ENCODE data around the gene CCDC198. TPM values are rescaled to one million over a fixed set of nuclear protein-coding genes. Genes with fewer than 3 reads are reported as not detected.

CCDC198 gene
- total RNA-seq, 1 donor, result not detected

DNA sequence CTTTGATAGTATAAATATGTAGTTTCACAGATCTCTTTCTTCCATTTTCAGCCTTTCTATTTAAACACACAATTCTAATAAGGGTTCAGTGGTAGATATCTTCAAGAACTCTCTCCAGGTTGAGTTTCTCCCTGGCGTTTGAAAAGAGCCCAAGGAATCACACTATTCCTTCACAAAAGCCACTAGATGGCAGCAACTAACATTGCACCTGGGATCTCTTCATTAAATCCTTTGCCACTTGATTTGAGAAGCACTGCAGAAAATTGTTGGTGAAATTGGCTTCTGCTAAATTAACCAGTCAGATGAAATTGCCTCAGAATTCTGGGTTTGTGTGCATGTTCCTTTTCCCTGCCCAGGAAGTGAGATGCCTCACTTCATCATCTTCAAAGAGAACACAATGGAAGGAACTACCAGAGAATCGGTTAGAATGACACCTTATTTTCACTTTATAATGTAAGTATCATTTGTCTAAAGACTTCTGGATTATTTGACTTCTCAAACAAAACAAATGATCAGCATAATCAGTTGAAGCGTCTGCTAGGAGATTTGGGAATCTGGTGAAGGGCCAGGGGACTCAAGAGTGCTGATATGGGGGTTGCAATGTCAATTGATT is 6.8 kb downstream of the CCDC198 start:
- Histone ChIP-seq H3K9me3 (ENCODE audit: low read depth, low read length) (no peaks in the 10 kb centered on the region), H3K4me3 (ENCODE audit: low read length) (no peak overlapping the region), H3K27me3 (ENCODE audit: insufficient read depth, low read length) (no peaks in the 10 kb centered on the region), H3K4me1 (ENCODE audit: insufficient read depth, low read length) (peaks cover 3% of the 10 kb centered on the region)

DNA sequence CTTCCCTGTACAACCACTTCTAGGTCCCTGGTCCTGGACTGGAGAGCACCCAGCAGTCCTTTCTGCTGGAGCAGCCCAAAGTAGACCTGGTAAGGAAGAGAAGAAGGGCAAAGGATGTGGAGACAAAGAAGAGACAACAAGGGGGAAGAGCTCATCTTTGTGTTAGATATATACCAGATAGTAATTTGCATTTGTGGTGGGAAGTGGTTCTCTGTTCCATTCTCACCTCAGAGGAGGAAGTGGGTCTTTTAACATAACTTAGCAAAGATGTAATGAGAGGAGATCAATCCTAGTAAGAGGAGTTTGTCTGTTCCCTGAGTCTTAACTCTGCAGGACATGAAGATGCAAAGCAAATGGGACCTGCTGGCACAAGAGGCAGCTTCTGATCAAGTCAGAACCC is 8.0 kb downstream of the CCDC198 start:
- no peaks in the 10 kb centered on the region for H3K27me3 ChIP-seq (ENCODE audit: insufficient read depth, low read length)
- H3K9me3 ChIP-seq (ENCODE audit: low read depth, low read length), result no peaks in the 10 kb centered on the region
- H3K4me3 ChIP-seq (ENCODE audit: low read length), result no peak overlapping the region
- H3K4me1 ChIP-seq (ENCODE audit: insufficient read depth, low read length), result peaks cover 3% of the 10 kb centered on the region

DNA sequence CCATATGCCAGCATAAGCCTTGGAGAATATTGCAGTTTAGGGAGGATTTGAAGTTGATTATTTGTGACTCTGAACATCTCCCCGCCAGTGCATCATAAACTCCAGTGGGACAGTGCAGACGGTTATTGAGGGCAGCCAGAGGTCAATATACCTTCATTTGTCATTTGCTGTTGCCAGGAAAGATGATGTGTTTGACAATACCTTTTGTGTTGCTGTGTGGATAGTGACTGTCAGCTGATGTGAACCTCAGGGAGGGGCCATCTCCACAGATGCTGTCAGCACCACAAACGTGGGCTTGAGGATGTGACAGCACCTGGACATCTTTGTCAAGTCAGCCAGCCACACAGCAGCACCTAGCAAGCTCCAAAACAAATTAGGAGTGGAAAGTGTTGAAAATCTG is 11.5 kb downstream of the CCDC198 start:
- Histone ChIP-seq H3K9me3 (ENCODE audit: low read depth, low read length) (no peaks in the 10 kb centered on the region), H3K4me3 (ENCODE audit: low read length) (no peak overlapping the region)

DNA sequence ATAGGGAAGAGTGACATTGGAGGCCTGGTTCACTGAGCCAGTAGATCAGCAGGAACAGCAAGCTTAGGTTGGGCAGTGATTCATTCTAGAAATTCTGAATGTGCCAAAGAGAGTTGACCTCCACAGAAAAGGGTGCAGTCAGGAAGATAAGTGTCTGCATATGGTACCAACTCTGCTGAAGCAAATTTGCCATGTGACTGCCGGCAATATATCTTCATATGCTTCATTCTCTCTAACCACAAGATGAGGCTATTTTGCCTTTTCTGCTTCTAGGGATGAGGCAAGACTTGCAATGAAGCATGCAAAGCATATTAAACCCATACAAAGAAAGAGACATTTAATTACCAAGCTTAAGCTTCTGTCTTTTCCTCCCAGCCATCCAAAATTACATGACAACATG is 13.6 kb downstream of the CCDC198 start:
- no peaks in the 10 kb centered on the region for H3K9me3 ChIP-seq (ENCODE audit: low read depth, low read length)
- no peak overlapping the region for H3K4me3 ChIP-seq (ENCODE audit: low read length)
- no peaks in the 10 kb centered on the region for H3K27me3 ChIP-seq (ENCODE audit: insufficient read depth, low read length)
- H3K4me1 ChIP-seq (ENCODE audit: insufficient read depth, low read length), result no peaks in the 10 kb centered on the region

More for the DNA sequence above, 11.5 kb downstream of the CCDC198 start:
- H3K4me1 ChIP-seq (ENCODE audit: insufficient read depth, low read length), result peaks cover 3% of the 10 kb centered on the region
- no peaks in the 10 kb centered on the region for H3K27me3 ChIP-seq (ENCODE audit: insufficient read depth, low read length)

DNA sequence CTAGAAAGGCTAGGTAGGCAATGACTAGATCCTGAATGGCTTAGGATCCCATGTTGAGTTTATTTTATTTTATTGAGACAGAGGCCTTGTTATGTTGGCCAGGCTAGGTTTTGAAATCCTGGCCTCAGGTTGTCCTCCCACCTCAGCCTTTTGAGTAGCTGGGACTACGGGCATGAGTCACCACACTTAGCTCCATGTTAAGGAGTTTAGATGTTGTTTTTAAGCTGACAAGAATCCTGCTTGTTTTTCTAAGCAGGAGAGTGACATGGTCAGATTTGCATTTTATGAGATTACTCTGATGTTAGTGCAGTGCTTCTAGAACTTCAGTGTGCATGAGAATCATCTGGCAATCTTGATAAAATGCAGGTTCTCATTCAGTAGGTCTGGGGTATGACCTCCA is 14.5 kb downstream of the CCDC198 start:
- no peaks in the 10 kb centered on the region for H3K4me1 ChIP-seq (ENCODE audit: insufficient read depth, low read length)
- no peak overlapping the region for H3K4me3 ChIP-seq (ENCODE audit: low read length)

DNA sequence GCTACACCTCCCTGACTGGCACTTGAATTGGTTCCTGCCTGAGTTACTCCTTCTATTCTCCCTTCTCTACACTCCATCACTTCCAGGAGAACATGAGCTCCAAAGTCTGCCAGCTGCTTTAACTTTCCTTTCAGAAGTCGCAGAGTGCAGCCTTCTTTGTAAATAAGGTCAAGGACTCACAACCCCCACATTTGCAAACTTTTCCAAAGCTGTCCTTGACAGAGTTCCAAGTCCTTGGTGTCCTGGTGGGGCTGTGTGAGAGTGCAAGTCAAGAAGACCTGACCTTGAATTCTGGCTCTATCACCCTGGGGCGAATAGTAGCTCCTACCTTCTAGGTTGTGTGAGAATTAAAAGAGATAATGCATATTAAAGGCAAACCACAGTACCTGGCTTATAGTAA is 15.6 kb downstream of the CCDC198 start:
- Histone ChIP-seq H3K27me3 (ENCODE audit: insufficient read depth, low read length) (no peaks in the 10 kb centered on the region), H3K9me3 (ENCODE audit: low read depth, low read length) (no peaks in the 10 kb centered on the region), H3K4me3 (ENCODE audit: low read length) (no peak overlapping the region), H3K4me1 (ENCODE audit: insufficient read depth, low read length) (no peaks in the 10 kb centered on the region)

More for the DNA sequence above, 14.5 kb downstream of the CCDC198 start:
- H3K9me3 ChIP-seq (ENCODE audit: low read depth, low read length), result no peaks in the 10 kb centered on the region
- H3K27me3 ChIP-seq (ENCODE audit: insufficient read depth, low read length), result no peaks in the 10 kb centered on the region

DNA sequence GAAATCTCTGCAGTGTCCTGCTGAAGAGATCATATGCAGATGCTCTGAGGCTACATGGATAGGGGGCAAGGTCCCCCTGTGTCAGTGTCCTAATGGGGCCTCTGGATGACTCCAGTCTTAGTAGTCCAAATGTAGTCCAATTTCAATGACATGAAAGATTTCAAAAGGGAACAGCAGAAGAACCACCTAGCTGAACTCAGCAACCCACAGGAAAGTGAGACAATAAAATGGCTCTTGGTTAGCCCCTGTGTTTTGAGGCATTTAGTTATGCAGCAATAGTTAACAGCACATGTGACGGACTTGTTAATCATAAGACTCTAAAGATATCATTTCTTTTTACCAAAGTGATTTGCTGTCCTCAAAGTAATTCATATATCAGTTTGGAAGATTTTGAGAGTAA is 22.7 kb downstream of the CCDC198 start:
- Histone ChIP-seq H3K4me1 (ENCODE audit: insufficient read depth, low read length) (no peaks in the 10 kb centered on the region), H3K27me3 (ENCODE audit: insufficient read depth, low read length) (no peaks in the 10 kb centered on the region), H3K9me3 (ENCODE audit: low read depth, low read length) (no peaks in the 10 kb centered on the region), H3K4me3 (ENCODE audit: low read length) (no peak overlapping the region)

DNA sequence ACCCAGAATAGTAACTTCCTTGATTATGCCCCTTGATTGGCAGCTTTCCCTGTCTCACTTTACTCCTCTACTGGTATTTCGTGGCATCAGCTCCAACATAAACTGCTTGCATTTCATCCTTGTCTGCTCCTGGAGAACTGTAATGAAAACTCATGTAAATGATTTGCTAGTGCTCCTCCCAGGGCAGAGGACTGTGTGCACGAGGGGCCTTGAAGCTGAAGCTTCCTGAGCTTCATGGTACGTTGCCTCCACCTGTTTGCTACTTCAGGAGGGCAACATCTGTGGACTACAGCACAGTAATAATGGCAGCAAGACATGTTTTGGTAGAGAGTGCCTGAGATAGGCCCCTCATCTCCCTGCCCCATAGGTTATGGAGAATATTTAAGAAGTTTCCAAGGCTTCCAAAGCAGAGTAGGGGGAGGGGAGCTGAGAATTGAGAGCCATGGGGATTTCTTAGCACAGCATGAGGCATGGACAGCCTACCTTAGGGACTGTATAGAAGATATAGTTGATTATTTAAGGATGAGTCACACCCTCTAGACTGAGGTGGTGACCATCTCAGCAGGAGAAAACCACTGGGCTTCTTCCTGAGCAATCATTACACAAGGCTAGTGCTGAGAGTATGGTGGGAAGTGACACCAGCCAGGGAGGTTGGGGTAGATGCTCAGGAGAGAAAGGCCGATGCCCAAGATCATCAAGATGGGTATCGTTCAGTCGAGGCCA is 29.5 kb downstream of the CCDC198 start:
- no peaks in the 10 kb centered on the region for H3K9me3 ChIP-seq (ENCODE audit: low read depth, low read length)
- H3K4me1 ChIP-seq (ENCODE audit: insufficient read depth, low read length), result no peaks in the 10 kb centered on the region
- H3K27me3 ChIP-seq (ENCODE audit: insufficient read depth, low read length), result no peaks in the 10 kb centered on the region
- no peak overlapping the region for H3K4me3 ChIP-seq (ENCODE audit: low read length)

DNA sequence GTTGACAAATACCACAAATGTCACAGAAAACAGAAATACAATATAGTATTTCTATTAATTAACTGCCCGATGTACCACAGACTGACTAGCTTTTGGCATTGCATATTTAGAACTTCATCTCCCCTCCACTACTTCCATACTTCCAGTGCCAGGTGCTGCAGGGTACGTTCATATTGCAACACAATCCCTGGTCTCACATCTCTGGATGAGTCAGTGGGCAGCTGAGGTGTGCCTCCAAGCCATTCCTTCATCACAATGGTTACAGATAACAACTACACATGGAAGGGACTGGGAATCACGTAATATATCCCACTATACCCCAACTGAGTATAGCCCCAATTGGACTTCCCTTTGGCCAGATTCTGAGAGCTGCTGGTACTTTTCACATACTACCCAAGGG is 31.1 kb downstream of the CCDC198 start:
- Histone ChIP-seq H3K9me3 (ENCODE audit: low read depth, low read length) (no peaks in the 10 kb centered on the region), H3K27me3 (ENCODE audit: insufficient read depth, low read length) (no peaks in the 10 kb centered on the region), H3K4me3 (ENCODE audit: low read length) (no peak overlapping the region), H3K4me1 (ENCODE audit: insufficient read depth, low read length) (no peaks in the 10 kb centered on the region)

DNA sequence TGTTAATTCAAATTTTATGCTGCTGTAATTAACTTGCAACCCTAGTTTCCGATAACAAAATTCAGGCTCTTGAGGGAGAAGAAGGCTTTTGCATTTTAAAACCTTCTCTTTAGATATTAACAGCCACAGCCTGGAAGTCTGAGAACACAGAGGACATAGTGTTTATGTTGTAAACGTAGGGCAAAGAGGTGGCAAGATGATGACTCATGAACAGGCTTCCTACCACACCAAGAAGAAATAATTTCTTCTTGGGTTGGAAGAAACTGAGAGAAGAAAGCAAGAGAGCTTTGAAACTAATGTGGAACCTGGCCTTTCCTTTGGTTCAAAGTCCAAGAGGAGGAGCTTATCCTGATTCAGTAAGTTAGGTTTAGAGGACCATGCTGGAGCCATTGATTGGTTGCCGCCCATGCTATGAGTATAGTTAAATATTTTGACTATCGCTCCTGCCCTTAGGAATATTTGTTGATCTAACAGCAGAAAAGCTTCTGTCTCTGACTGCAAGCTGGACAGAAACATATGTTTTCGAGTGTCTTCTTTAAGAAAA is 31.8 kb downstream of the CCDC198 start:
- Histone ChIP-seq H3K4me3 (ENCODE audit: low read length) (no peak overlapping the region), H3K27me3 (ENCODE audit: insufficient read depth, low read length) (no peaks in the 10 kb centered on the region), H3K4me1 (ENCODE audit: insufficient read depth, low read length) (no peaks in the 10 kb centered on the region), H3K9me3 (ENCODE audit: low read depth, low read length) (no peaks in the 10 kb centered on the region)

DNA sequence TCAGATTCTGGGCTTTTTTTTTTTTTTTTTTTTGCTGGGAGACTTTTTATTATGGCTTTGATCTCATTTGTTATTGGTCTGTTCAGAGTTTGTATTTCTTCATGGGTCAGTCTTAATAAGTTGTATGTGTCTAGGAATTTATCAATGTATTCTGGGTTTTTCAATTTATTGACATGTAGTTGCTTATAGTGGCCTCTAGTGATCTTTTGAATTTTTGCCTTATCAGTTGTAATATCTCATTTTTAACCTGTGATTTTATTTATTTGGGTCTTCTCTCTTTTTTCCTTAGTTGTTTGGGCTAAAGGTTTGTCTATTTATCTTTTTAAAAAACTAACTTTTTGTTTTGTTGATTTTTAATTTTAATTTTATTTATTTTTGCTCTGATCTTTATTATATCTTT is 57.7 kb downstream of the CCDC198 start:
- Histone ChIP-seq H3K27me3 (ENCODE audit: insufficient read depth, low read length) (peaks cover 2% of the 10 kb centered on the region), H3K4me1 (ENCODE audit: insufficient read depth, low read length) (no peaks in the 10 kb centered on the region), H3K4me3 (ENCODE audit: low read length) (no peak overlapping the region), H3K9me3 (ENCODE audit: low read depth, low read length) (no peaks in the 10 kb centered on the region)

DNA sequence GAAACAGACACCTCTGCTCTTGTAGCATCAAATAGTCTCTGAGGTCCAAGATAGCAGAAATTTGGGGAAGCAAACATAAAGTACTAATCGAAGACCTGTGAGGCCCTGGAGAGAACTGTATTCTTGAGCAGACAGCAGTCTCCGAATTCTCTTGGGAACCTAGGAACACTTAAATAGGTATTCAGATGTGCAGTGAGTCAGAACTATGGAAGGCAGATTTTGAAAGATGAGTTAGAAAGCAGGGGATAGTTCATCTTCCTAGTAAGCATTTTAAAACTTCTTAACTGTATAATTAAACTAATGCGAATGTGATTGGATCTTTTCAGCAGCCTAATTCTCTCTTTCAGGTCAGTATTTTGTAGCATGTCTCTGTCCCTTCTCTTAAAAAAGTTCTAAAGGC is 72.7 kb downstream of the CCDC198 start:
- Histone ChIP-seq H3K27me3 (ENCODE audit: insufficient read depth, low read length) (no peaks in the 10 kb centered on the region), H3K4me3 (ENCODE audit: low read length) (no peak overlapping the region), H3K9me3 (ENCODE audit: low read depth, low read length) (no peaks in the 10 kb centered on the region), H3K4me1 (ENCODE audit: insufficient read depth, low read length) (no peaks in the 10 kb centered on the region)

DNA sequence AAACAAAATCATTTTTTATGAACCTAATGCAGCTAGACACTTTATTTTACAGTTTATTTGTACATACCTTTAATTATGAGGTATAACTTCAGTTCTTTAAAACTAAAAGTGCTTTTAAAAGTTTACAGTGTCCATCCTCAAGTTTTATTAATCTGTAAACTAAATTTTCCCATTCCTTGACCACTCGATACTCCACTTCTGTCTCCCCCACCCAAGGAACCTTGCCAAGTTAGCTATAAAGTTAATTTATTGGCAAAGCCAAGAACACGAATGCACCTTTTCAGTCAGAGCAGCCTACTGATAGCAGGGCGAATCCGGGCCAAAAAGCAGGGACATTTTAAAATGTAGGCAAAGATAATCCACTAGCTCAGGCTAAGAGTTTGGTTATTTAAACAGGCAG is 73.6 kb downstream of the CCDC198 start:
- no peak overlapping the region for H3K4me3 ChIP-seq (ENCODE audit: low read length)
- H3K4me1 ChIP-seq (ENCODE audit: insufficient read depth, low read length), result no peaks in the 10 kb centered on the region
- no peaks in the 10 kb centered on the region for H3K9me3 ChIP-seq (ENCODE audit: low read depth, low read length)
- no peaks in the 10 kb centered on the region for H3K27me3 ChIP-seq (ENCODE audit: insufficient read depth, low read length)

Measured in mononuclear cell (primary cell).